NCI-H446 (cell line): ENCODE data around the gene LST1.
A peak's percentile ranks its signal among the peaks of the same experiment; 100 is the strongest.

Experiments used
- DNase-seq, 2 experiments: peaks; one replicate each; lab custom pipeline; 2025; lab: John Stamatoyannopoulos, UW

LST1 gene

GRCh38 chr6:31620586-31621319 lies 34.7 kb downstream of the LST1 start, which contains the start of gene PRRC2A:
TSS of gene PRRC2A (plus strand) at chr6:31620715. CDS start at chr6:31622790, 2,075 bp downstream.
- peak in 1 of 2 experiments; percentile 100 for DNase-seq

DNA sequence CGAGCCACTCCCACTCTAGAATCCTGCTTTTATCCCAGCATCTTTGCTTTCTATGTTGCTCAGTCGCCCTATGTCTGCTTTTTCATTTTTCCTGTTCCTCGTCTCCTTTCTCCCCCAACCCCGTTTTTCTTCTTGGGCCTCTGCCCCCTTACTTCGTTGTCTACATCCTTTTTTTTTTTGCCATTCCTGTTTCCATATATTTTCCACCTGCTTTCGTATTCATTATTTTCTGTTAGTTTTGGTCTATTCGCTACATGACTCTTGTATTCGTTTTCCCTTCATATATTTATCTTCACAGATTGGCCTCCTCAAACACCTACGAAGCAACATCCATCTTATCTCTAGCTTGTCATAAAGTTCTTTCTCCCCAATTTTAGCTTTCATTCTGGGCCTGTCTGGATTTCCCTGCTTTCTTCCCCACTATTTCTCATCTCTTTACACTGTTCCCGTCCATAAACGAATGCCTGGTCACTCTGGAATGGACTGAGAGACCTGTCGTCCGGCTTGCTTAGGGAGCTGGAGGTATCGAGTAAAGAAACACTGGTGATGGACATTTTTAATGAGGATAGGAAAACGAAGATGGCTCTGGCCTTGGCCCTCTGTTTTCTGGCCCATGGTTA lies 35.4 kb downstream of the LST1 start:
- no peak for DNase-seq

DNA sequence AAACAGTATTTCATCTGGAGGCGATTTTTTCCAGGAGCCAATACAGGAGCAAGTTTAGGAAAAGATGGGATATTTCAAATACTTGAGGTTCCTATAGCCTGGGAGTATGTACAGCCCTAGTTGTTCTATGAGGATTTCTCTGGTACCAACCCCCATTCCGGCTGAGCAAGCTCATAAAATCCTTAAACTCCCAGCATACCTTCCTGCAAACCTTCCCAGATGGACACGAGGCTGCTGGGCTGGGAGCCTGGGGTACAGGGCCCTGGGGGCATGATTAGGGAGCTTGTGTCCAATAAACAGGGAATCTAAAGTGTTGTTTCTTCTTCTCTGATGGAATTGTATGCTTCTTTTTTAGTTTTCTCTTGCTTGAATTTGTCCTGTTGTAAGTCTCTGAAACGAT lies 35.9 kb downstream of the LST1 start:
- no peak for DNase-seq

DNA sequence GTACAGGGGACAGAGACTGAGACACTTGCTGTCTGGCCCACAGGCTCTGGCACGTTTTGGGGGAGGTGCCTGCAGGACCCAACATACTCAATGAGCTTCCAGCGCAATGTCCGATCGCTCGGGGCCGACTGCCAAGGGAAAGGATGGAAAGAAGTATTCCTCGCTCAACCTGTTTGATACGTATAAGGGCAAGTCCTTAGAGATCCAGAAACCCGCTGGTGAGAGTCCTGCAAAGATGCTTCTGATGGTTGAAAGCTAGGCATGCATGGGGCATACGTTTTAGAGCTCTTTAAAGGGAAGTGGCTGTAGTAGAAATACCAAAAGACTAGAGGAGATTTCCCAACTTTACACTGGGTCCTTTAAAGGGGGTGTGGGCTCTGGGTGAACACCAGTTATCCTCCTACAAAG lies 36.6 kb downstream of the LST1 start:
- DNase-seq, result no peak

DNA sequence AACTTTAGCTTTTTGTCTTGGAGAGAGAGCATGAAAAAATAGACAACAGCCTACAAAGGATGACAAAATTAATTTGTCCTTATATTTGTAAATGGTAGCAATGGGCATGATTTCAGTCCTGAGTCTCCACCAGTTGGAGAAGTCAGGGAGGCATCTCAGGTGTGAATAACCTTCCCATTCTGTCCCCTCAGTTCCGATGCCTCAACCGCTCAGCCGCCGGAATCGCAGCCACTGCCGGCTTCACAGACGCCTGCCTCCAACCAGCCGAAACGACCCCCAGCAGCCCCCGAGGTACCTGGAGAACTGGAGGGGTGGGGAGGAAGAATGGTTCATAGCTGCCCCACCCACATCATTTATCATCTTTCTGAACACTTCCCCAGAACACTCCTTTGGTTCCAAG lies 38.0 kb downstream of the LST1 start:
- no peak for DNase-seq

DNA sequence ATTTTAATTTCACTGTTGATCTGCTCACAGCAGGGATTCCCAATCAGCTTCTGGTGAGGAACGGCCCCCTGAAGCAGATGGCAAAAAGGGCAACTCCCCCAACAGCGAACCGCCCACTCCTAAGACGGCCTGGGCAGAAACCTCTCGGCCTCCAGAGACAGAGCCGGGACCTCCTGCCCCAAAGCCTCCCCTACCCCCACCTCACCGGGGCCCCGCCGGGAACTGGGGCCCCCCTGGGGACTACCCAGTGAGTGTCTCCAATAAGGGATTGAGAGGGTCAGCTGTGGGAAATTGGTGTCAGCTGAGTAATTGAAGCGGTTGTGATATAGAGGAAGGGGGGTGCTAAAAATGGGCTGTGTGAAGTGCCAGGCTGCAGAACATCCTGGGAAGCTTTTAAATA lies 40.9 kb downstream of the LST1 start:
- no peak for DNase-seq

- no peak for DNase-seq
These were observed 41.7 kb downstream of the LST1 start for GRCh38 chr6:31627690-31628287.

GRCh38 chr6:31629014-31629413 lies 42.9 kb downstream of the LST1 start:
- DNase-seq, result no peak

DNA sequence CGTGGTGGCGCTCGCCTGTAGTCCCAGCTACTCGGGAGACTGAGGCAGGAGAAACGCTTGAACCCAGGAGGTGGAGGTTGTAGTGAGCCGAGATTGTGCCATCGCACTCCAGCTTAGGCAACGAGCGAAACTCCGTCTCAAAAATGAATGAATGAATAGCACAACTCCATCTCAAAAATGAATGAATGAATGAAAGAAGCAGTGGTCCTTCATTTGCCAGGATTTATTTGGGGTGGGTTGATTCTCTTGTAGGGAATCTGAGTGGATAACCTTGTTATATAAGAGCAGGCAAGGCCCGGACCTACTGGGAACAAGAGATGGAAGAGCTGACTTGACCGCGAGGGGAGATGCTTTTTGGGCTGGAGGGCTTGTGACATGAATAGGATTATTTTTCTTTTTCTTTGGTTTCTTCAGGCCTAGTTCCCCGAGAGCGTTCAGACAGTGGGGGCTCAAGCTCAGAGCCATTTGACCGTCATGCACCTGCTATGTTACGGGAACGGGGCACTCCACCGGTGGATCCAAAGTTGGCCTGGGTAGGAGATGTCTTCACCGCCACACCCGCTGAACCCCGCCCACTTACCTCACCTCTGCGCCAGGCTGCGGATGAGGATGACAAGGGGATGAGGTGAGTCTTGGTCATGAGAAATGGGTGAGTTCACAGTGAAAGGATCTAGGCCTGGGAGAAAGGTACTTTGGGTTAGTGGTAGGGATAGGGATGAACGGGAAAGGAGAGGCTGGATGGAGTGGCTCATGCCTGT lies 44.3 kb downstream of the LST1 start:
- DNase-seq, result no peak

DNA sequence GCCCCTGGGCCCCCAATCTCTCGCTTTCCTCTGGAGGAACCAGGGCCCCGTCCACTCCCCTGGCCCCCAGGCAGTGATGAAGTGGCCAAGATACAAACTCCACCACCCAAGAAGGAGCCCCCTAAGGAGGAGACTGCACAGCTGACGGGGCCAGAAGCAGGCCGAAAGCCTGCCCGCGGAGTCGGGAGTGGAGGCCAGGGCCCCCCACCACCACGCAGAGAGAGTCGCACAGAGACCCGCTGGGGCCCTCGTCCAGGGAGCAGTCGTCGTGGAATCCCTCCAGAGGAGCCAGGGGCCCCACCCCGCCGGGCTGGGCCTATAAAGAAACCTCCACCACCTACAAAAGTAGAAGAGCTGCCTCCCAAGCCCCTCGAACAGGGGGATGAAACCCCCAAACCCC lies 45.1 kb downstream of the LST1 start:
- no peak for DNase-seq

DNA sequence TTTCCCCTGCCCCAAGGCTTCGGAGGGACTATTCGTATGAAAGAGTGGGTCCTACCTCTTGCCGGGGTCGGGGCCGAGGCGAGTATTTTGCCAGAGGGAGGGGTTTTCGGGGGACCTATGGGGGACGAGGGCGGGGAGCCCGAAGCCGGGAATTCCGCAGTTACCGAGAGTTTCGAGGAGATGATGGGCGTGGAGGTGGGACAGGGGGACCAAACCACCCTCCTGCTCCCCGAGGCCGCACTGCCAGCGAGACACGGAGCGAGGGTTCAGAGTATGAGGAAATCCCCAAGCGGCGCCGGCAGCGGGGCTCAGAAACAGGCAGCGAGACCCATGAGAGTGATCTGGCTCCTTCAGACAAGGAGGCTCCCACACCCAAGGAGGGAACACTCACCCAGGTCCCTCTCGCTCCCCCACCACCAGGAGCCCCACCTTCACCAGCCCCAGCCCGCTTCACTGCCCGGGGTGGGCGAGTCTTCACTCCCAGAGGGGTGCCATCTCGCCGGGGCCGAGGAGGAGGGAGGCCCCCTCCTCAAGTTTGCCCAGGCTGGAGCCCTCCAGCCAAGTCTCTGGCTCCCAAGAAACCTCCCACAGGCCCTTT lies 45.7 kb downstream of the LST1 start:
- no peak for DNase-seq

DNA sequence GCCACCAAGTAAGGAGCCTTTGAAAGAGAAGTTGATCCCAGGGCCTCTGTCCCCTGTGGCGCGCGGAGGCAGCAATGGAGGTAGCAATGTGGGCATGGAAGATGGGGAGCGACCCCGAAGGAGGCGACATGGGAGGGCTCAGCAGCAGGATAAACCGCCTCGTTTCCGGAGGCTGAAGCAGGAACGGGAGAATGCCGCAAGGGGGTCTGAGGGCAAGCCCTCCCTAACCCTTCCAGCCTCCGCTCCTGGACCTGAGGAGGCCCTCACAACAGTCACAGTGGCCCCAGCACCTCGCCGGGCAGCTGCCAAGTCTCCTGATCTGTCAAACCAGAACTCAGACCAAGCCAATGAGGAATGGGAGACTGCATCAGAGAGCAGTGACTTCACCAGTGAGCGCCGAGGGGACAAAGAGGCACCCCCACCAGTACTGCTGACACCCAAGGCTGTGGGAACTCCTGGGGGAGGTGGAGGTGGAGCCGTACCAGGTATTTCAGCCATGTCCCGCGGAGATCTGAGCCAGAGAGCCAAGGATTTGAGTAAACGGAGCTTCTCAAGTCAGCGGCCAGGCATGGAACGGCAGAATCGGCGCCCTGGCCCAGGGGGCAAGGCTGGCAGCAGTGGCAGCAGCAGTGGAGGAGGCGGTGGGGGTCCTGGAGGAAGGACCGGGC lies 46.3 kb downstream of the LST1 start:
- no peak for DNase-seq

DNA sequence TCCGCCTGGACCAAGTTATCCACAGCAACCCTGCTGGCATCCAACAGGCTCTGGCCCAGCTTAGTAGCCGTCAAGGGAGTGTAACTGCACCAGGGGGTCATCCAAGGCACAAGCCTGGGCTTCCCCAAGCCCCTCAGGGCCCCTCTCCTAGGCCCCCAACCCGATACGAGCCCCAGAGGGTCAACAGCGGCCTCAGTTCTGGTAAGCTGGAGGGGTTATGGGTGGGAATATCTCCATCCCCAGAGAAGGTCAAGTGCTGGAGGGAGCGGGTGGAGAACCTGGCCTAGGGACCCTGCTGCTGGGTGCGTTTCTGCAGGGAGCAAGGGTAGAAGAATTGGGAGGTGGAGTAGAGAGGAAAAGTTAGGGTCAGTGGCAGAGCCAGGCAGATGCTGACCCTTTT lies 47.4 kb downstream of the LST1 start:
- no peak for DNase-seq

- DNase-seq, result no peak
These were observed 48.1 kb downstream of the LST1 start for GRCh38 chr6:31634131-31634530.

DNA sequence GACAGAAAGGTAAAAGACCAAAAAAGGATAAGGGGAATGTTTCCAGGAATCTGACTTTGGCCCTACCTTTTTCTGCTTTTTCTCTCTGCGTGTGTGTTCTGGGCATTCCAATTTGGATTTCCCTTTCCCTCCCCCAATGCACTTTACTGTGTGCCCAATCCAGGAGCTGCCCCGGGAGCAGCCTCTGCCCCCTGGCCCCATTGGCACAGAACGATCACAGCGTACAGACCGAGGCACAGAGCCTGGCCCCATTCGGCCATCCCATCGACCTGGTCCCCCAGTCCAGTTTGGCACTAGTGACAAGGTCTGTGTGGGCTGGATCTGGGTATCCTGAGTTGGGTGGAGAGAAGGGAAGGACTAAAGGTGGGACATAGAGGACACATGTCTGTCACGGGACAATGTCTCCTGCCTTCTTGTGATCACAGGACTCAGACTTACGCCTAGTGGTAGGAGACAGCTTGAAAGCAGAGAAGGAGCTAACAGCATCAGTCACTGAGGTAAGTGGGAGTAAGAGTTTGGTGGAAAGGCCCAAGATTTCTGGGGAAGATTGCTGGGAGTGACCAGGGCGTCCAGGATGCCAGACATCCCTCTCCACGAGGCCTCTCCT lies 49.0 kb downstream of the LST1 start:
- DNase-seq, result no peak

DNA sequence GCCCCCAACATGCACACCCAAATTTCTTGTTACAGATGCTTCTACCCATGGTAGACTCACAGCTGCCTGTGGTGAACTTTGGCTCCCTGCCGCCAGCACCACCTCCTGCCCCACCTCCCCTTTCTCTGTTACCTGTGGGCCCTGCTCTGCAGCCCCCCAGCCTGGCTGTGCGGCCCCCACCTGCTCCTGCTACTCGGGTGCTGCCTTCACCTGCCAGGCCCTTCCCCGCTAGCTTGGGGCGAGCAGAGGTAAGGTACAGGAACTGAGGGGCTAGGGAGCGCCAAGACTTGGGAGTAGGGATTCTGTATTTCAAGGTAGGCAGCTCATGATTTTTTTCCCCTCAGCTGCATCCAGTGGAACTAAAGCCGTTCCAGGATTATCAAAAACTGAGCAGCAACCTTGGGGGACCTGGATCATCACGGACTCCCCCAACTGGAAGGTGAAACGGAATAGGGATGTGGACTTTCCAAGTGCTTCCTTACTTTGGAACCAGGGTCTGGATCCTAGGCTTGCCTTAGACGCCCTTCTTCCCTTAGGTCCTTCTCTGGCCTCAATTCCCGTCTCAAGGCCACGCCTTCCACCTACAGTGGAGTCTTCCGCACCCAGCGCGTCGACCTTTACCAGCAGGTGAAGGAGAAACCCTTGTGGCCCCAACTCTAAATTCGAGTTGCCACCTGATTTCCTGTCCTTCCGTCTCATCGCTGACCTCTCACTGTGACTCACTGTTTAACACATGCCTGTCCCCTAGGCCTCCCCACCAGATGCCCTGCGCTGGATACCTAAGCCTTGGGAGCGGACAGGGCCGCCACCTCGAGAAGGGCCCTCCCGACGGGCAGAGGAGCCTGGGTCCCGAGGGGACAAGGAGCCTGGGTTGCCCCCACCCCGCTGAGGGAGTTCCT lies 50.9 kb downstream of the LST1 start:
- DNase-seq, result no peak
